Keratinocyte (primary cell): Measurements from ENCODE around the gene SPAG9. TPM values are rescaled to one million over a fixed set of nuclear protein-coding genes. Genes with fewer than 3 reads are reported as not detected.

Experiments
- DNase-seq: peaks from one replicate; pipeline ENCODE4 v3.0.0-alpha.2; 2011; ENCODE audit warnings: low read depth, missing footprints, low spot score
- FAIRE-seq: peaks from 2 replicates; lab custom pipeline; 2011; peaks lifted over from hg19 to GRCh38; lab: Jason Lieb, UNC
- H2AFZ ChIP-seq: 2 replicates; pipeline ENCODE4 v1.6.0; 2012; ENCODE audit warnings: low read length, control low read depth, inconsistent platforms; ENCODE audit not compliant: control insufficient read depth
- H3K27ac ChIP-seq: 2 replicates; pipeline ENCODE4 v1.5.1; 2011; ENCODE audit warnings: low read length; ENCODE audit not compliant: control insufficient read depth, insufficient read depth
- H3K27me3 ChIP-seq: 3 replicates; pipeline ENCODE4 v1.6.0; 2011; ENCODE audit warnings: low read length; ENCODE audit not compliant: control insufficient read depth, insufficient read depth; ENCODE audit errors: extremely low read depth
- H3K36me3 ChIP-seq, 2 experiments: 2 replicates in 1 of 2; 3 replicates in 1 of 2; pipeline ENCODE4 v1.5.1; 2011; ENCODE audit warnings: low read length in 2 of 2, mild to moderate bottlenecking in 1 of 2; ENCODE audit not compliant: control insufficient read depth in 2 of 2, insufficient read depth in 2 of 2; ENCODE audit errors: extremely low read depth in 1 of 2
- H3K4me1 ChIP-seq: 3 replicates; pipeline ENCODE4 v1.5.1; 2011; ENCODE audit warnings: low read length; ENCODE audit not compliant: control insufficient read depth, insufficient read depth; ENCODE audit errors: extremely low read depth
- H3K4me2 ChIP-seq: 3 replicates; pipeline ENCODE4 v1.6.0; 2011; ENCODE audit warnings: low read depth, low read length; ENCODE audit not compliant: control insufficient read depth, insufficient read depth; ENCODE audit errors: extremely low read depth
- H3K4me3 ChIP-seq, 3 experiments: fragments of 200-600 bp in 1 of 3; sonication (generic) in 1 of 3; 2 replicates in 2 of 3; 3 replicates in 1 of 3; pipeline ENCODE4 v1.5.1; 2011 to 2016; ENCODE audit warnings: low read length in 3 of 3, mild to moderate bottlenecking in 3 of 3, control low read depth in 2 of 3, inconsistent platforms in 1 of 3, low read depth in 1 of 3, mixed read lengths in 1 of 3, mixed run types in 1 of 3, moderate library complexity in 1 of 3; ENCODE audit not compliant: control insufficient read depth in 2 of 3, insufficient read depth in 2 of 3; ENCODE audit errors: extremely low read depth in 1 of 3
- H3K79me2 ChIP-seq: 2 replicates; pipeline ENCODE4 v1.6.0; 2012; ENCODE audit warnings: low read length; ENCODE audit not compliant: control insufficient read depth, insufficient read depth
- H3K9ac ChIP-seq: 3 replicates; pipeline ENCODE4 v1.6.0; 2011; ENCODE audit warnings: low read length; ENCODE audit not compliant: control insufficient read depth, insufficient read depth; ENCODE audit errors: extremely low read depth
- H3K9me1 ChIP-seq: 3 replicates; pipeline ENCODE4 v1.6.0; 2011; ENCODE audit warnings: low read length; ENCODE audit not compliant: control insufficient read depth, insufficient read depth; ENCODE audit errors: extremely low read depth
- H3K9me3 ChIP-seq: 2 replicates; pipeline ENCODE4 v1.5.1; 2012; ENCODE audit warnings: low read depth, low read length; ENCODE audit not compliant: control insufficient read depth
- H4K20me1 ChIP-seq: 3 replicates; pipeline ENCODE4 v1.6.0; 2011; ENCODE audit warnings: low read length; ENCODE audit not compliant: control insufficient read depth, insufficient read depth; ENCODE audit errors: extremely low read depth
- EZH2 ChIP-seq: IDR thresholded peaks from one replicate; pipeline ENCODE4 v1.6.1; 2012; ENCODE audit warnings: inconsistent platforms, mild to moderate bottlenecking, low read length, moderate library complexity
- dilution Hi-C: fragments of 300-500 bp; cut with MboI; formaldehyde crosslinking; loops from one replicate; pipeline ENCODE4 v1.7.0; 2020; ENCODE audit warnings: low sequenced_read_pairs; ENCODE audit not compliant: extremely low pct_ligation_motif_present
- polyA plus RNA-seq, 5 experiments: library from polyadenylated mRNA; depleted of rRNA in 3 of 5; stranded (reverse) in 3 of 5; stranded (forward) in 1 of 5; unstranded in 1 of 5; fragments of >200 nt; gene quantifications; 1 replicate in 1 of 5; 2 replicates in 3 of 5; 3 replicates in 1 of 5; pipeline versions ENCODE4 v1.2.1 to v1.2.3, GENCODE V29; 2011 to 2012; ENCODE audit warnings: missing spikeins in 2 of 5, low read depth in 1 of 5, low replicate concordance in 1 of 5
- TF ChIP-seq, protein P1 (sequence below), 3 experiments: IDR thresholded peaks in 1 of 3; conservative IDR thresholded peaks in 1 of 3; optimal IDR thresholded peaks in 1 of 3; 2 replicates in 2 of 3; 3 replicates in 1 of 3; pipeline versions ENCODE3 to v1.5.1; 2011; ENCODE audit warnings: low read length in 3 of 3, mild to moderate bottlenecking in 3 of 3, moderate library complexity in 2 of 3, control low read depth in 1 of 3, inconsistent platforms in 1 of 3; ENCODE audit not compliant: insufficient read depth in 2 of 3; ENCODE audit errors: extremely low read depth in 1 of 3

SPAG9 gene
- polyA plus RNA-seq, 1 donor (not counting 4 experiments of a cell fraction or from before 2014, with no cell fraction given), result 43.1 TPM

GRCh38 chr17:50967795-50968194 lies 152.9 kb downstream of the SPAG9 start:
- FAIRE-seq, result no peak
- dilution Hi-C loops, result loop anchor here (25.0 kb wide), 1 partner anchor 105 kb away; the partner anchor contains the start of gene TOB1
- no peaks in the 10 kb centered on the region for H3K27me3 ChIP-seq

GRCh38 chr17:50966163-50966666 lies 154.5 kb downstream of the SPAG9 start:
- H3K79me2 ChIP-seq, result no peaks in the 10 kb centered on the region
- DNase-seq (no peak), FAIRE-seq (no peak)
- H3K9ac ChIP-seq, result no peak overlapping the region
- no peaks in the 10 kb centered on the region for H3K9me1 ChIP-seq
- no peaks in the 10 kb centered on the region for H4K20me1 ChIP-seq
- peaks cover 7 to 20% of the 10 kb centered on the region in 2 experiments for H3K36me3 ChIP-seq
- H3K27me3 ChIP-seq, result no peaks in the 10 kb centered on the region
- dilution Hi-C loops, result loop anchor here (25.0 kb wide), 1 partner anchor 104 kb away; the partner anchor contains the start of gene TOB1
- H2AFZ ChIP-seq, result no peak overlapping the region
- H3K4me1 ChIP-seq, result no peaks in the 10 kb centered on the region
- no peaks in the 10 kb centered on the region for H3K9me3 ChIP-seq
- no peak overlapping the region for H3K4me3 ChIP-seq
- TF ChIP-seq EZH2, result no peak
- TF ChIP-seq, protein P1, sequence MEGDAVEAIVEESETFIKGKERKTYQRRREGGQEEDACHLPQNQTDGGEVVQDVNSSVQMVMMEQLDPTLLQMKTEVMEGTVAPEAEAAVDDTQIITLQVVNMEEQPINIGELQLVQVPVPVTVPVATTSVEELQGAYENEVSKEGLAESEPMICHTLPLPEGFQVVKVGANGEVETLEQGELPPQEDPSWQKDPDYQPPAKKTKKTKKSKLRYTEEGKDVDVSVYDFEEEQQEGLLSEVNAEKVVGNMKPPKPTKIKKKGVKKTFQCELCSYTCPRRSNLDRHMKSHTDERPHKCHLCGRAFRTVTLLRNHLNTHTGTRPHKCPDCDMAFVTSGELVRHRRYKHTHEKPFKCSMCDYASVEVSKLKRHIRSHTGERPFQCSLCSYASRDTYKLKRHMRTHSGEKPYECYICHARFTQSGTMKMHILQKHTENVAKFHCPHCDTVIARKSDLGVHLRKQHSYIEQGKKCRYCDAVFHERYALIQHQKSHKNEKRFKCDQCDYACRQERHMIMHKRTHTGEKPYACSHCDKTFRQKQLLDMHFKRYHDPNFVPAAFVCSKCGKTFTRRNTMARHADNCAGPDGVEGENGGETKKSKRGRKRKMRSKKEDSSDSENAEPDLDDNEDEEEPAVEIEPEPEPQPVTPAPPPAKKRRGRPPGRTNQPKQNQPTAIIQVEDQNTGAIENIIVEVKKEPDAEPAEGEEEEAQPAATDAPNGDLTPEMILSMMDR (optimal IDR thresholded peaks at IDR 0.05 in 1 of 3, IDR thresholded peaks at IDR 0.05 in 1 of 3, conservative IDR thresholded peaks at IDR 0.05 in 1 of 3; ENCODE audit: extremely low read depth in 1 of 3, insufficient read depth in 2 of 3, low read length in 3 of 3), result no peak
- no peak overlapping the region for H3K27ac ChIP-seq
- H3K4me2 ChIP-seq, result no peak overlapping the region

More at GRCh38 chr17:50967795-50968194, 152.9 kb downstream of the SPAG9 start:
- peaks cover 8 to 9% of the 10 kb centered on the region in 2 experiments for H3K36me3 ChIP-seq
- no peak overlapping the region for H3K9ac ChIP-seq
- H3K27ac ChIP-seq, result no peak overlapping the region
- H3K9me1 ChIP-seq, result no peaks in the 10 kb centered on the region
- no peaks in the 10 kb centered on the region for H3K4me1 ChIP-seq
- H2AFZ ChIP-seq, result no peak overlapping the region
- no peaks in the 10 kb centered on the region for H4K20me1 ChIP-seq
- H3K79me2 ChIP-seq, result no peaks in the 10 kb centered on the region
- DNase-seq, result no peak
- H3K4me3 ChIP-seq, result no peak overlapping the region
- TF ChIP-seq, protein P1 (optimal IDR thresholded peaks at IDR 0.05 in 1 of 3, IDR thresholded peaks at IDR 0.05 in 1 of 3, conservative IDR thresholded peaks at IDR 0.05 in 1 of 3; ENCODE audit: extremely low read depth in 1 of 3, insufficient read depth in 2 of 3, low read length in 3 of 3), result no peak
- TF ChIP-seq EZH2, result no peak
- no peaks in the 10 kb centered on the region for H3K9me3 ChIP-seq
- H3K4me2 ChIP-seq, result no peak overlapping the region
